H1 (cell line): ENCODE data around the gene RTN4. TPM values are rescaled to one million over a fixed set of nuclear protein-coding genes. Genes with fewer than 3 reads are reported as not detected.

Experiments
- ASH2L ChIP-seq: fragments of 200-600, 300-600 bp; sonication (generic); IDR thresholded peaks from one replicate; pipeline ENCODE4 v1.7.1; 2017; ENCODE audit warnings: low read length
- BRCA1 ChIP-seq: IDR thresholded peaks from 2 replicates; pipeline ENCODE4 v1.6.1; 2012; ENCODE audit warnings: low read depth, low read length, improper control_type of control experiment
- CBX5 ChIP-seq: fragments of 300-800, 300-1000 bp; sonication (generic); IDR thresholded peaks from 2 replicates; pipeline ENCODE4 v1.7.1; 2016; ENCODE audit warnings: antibody characterized with exemption, low read length, low read depth
- HDAC2 ChIP-seq, 2 experiments: fragments of 300-600 bp in 1 of 2; sonication (generic) in 1 of 2; IDR thresholded peaks; 2 replicates each; pipeline ENCODE4 v1.6.1; 2011 to 2012; ENCODE audit warnings: low read depth in 2 of 2, low read length in 2 of 2, mild to moderate bottlenecking in 2 of 2, moderate library complexity in 2 of 2, borderline replicate concordance in 1 of 2, inconsistent platforms in 1 of 2
- RAD21 ChIP-seq, 2 experiments: IDR thresholded peaks in 1 of 2; conservative IDR thresholded peaks in 1 of 2; 2 replicates each; pipeline ENCODE4 v1.6.1; 2011; ENCODE audit warnings: low read depth in 2 of 2, low read length in 2 of 2, improper control_type of control experiment in 1 of 2, inconsistent platforms in 1 of 2, mild to moderate bottlenecking in 1 of 2, moderate library complexity in 1 of 2
- TAF7 ChIP-seq: optimal IDR thresholded peaks from 2 replicates; pipeline ENCODE3; 2011; ENCODE audit warnings: low read depth, mild to moderate bottlenecking, inconsistent platforms, low read length, moderate library complexity, borderline replicate concordance
- polyA plus RNA-seq, 7 experiments: library from polyadenylated mRNA; depleted of rRNA in 3 of 7; stranded (reverse) in 5 of 7; unstranded in 2 of 7; fragments of >200 nt in 5 of 7; fragments of 200-250 nt in 2 of 7; gene quantifications; 1 replicate in 5 of 7; 2 replicates in 1 of 7; 4 replicates in 1 of 7; pipeline versions ENCODE4 v1.2.1 to v1.2.3, GENCODE V29; 2011 to 2013; ENCODE audit warnings: missing spikeins in 2 of 7, mixed read lengths in 2 of 7
- total RNA-seq: library from RNA; stranded (reverse); fragmentation: NEBNext Ultra II Directional; extraction: Animal tissue kit (Norgen Biotek cat#: 25700); gene quantifications from 2 replicates; pipeline ENCODE4 v1.2.1, GENCODE V29; 2021
- TF ChIP-seq, protein P1 (sequence below): fragments of 300-600 bp; sonication (generic); IDR thresholded peaks from 2 replicates; pipeline ENCODE4 v1.7.1; 2012; ENCODE audit warnings: low read length, moderate library complexity, mild to moderate bottlenecking, inconsistent platforms; ENCODE audit not compliant: insufficient replicate concordance
- TF ChIP-seq, protein P2 (sequence below): IDR thresholded peaks from 2 replicates; pipeline ENCODE4 v1.6.1; 2012; ENCODE audit warnings: inconsistent platforms

RTN4 gene
- total and polyA plus RNA-seq, 2 of the 8 experiments (the other 6 are each of a cell fraction or from before 2014, with no cell fraction given), result 179 to 242 TPM

DNA sequence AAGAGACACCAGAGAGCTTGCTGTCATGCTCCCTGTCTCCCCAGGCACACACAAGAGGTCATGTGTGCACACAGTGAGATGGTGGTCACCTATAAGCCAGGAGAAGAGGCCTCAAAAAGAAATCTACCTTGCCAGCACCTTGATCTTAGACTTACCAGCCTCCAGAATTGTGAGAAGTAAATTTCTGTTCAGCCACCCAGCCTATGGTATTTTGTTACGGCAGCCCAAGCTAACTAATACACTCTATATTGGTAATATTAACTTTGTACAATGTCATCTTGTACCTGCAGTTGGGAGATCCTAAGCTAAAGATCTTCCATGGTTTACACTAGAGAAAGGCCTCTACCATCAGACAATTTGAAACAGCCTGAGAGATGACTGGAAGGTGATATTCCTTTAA lies 21.2 kb downstream of the RTN4 start (continued):
- TF ChIP-seq, protein P1, sequence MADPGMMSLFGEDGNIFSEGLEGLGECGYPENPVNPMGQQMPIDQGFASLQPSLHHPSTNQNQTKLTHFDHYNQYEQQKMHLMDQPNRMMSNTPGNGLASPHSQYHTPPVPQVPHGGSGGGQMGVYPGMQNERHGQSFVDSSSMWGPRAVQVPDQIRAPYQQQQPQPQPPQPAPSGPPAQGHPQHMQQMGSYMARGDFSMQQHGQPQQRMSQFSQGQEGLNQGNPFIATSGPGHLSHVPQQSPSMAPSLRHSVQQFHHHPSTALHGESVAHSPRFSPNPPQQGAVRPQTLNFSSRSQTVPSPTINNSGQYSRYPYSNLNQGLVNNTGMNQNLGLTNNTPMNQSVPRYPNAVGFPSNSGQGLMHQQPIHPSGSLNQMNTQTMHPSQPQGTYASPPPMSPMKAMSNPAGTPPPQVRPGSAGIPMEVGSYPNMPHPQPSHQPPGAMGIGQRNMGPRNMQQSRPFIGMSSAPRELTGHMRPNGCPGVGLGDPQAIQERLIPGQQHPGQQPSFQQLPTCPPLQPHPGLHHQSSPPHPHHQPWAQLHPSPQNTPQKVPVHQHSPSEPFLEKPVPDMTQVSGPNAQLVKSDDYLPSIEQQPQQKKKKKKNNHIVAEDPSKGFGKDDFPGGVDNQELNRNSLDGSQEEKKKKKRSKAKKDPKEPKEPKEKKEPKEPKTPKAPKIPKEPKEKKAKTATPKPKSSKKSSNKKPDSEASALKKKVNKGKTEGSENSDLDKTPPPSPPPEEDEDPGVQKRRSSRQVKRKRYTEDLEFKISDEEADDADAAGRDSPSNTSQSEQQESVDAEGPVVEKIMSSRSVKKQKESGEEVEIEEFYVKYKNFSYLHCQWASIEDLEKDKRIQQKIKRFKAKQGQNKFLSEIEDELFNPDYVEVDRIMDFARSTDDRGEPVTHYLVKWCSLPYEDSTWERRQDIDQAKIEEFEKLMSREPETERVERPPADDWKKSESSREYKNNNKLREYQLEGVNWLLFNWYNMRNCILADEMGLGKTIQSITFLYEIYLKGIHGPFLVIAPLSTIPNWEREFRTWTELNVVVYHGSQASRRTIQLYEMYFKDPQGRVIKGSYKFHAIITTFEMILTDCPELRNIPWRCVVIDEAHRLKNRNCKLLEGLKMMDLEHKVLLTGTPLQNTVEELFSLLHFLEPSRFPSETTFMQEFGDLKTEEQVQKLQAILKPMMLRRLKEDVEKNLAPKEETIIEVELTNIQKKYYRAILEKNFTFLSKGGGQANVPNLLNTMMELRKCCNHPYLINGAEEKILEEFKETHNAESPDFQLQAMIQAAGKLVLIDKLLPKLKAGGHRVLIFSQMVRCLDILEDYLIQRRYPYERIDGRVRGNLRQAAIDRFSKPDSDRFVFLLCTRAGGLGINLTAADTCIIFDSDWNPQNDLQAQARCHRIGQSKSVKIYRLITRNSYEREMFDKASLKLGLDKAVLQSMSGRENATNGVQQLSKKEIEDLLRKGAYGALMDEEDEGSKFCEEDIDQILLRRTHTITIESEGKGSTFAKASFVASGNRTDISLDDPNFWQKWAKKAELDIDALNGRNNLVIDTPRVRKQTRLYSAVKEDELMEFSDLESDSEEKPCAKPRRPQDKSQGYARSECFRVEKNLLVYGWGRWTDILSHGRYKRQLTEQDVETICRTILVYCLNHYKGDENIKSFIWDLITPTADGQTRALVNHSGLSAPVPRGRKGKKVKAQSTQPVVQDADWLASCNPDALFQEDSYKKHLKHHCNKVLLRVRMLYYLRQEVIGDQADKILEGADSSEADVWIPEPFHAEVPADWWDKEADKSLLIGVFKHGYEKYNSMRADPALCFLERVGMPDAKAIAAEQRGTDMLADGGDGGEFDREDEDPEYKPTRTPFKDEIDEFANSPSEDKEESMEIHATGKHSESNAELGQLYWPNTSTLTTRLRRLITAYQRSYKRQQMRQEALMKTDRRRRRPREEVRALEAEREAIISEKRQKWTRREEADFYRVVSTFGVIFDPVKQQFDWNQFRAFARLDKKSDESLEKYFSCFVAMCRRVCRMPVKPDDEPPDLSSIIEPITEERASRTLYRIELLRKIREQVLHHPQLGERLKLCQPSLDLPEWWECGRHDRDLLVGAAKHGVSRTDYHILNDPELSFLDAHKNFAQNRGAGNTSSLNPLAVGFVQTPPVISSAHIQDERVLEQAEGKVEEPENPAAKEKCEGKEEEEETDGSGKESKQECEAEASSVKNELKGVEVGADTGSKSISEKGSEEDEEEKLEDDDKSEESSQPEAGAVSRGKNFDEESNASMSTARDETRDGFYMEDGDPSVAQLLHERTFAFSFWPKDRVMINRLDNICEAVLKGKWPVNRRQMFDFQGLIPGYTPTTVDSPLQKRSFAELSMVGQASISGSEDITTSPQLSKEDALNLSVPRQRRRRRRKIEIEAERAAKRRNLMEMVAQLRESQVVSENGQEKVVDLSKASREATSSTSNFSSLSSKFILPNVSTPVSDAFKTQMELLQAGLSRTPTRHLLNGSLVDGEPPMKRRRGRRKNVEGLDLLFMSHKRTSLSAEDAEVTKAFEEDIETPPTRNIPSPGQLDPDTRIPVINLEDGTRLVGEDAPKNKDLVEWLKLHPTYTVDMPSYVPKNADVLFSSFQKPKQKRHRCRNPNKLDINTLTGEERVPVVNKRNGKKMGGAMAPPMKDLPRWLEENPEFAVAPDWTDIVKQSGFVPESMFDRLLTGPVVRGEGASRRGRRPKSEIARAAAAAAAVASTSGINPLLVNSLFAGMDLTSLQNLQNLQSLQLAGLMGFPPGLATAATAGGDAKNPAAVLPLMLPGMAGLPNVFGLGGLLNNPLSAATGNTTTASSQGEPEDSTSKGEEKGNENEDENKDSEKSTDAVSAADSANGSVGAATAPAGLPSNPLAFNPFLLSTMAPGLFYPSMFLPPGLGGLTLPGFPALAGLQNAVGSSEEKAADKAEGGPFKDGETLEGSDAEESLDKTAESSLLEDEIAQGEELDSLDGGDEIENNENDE, result no peak
- TF ChIP-seq RAD21 (IDR thresholded peaks at IDR 0.05 in 1 of 2, conservative IDR thresholded peaks at IDR 0.05 in 1 of 2; ENCODE audit: low read depth in 2 of 2, low read length in 2 of 2) (no peak), HDAC2 (IDR thresholded peaks at IDR 0.05; ENCODE audit: borderline replicate concordance in 1 of 2, low read depth in 2 of 2, low read length in 2 of 2) (no peak), ASH2L (no peak), CBX5 (no peak), BRCA1 (no peak), TAF7 (no peak)
- TF ChIP-seq, protein P2, sequence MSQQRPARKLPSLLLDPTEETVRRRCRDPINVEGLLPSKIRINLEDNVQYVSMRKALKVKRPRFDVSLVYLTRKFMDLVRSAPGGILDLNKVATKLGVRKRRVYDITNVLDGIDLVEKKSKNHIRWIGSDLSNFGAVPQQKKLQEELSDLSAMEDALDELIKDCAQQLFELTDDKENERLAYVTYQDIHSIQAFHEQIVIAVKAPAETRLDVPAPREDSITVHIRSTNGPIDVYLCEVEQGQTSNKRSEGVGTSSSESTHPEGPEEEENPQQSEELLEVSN, result no peak
